Measurements from ENCODE around the gene ANKS1A. TPM values are rescaled to one million over a fixed set of nuclear protein-coding genes. Genes with fewer than 3 reads are reported as not detected.

The ANKS1A gene
- total and polyA plus RNA-seq, 2 of the 4 experiments (the other 2 are of a cell fraction): 7.2 to 7.5 TPM

DNA sequence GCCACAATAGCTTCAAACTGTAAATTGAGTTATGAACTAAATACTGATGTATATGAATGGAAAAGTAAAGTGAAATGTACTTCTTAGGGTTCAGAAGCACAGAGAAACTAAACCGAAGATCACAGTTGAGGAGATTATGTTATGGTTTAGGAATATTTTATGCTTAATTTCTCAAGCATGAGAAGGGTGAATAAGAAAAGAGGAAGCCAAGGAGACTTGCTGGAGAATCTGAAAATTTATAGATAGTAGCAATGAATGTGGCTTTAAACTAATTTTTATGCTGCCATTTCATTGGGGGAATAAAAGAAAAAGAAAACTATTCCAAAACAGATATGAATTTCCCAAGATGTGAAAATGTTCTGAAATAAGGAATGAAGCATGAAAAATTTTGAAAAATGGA, 5.6 kb downstream of the ANKS1A start:
- Histone ChIP-seq H3K27ac (ENCODE audit: insufficient read depth, low read length) (no peak overlapping the region), H2BK20ac (ENCODE audit: low read depth, low read length) (no peak overlapping the region), H3K4me1 (ENCODE audit: control insufficient read depth, insufficient read depth, low read length) (no peaks in the 10 kb centered on the region), H4K91ac (ENCODE audit: insufficient read depth, low read depth, low read length) (no peak overlapping the region), H2AFZ (replicated peaks; ENCODE audit: low read length, poor library complexity) (no peak overlapping the region), H2BK15ac (ENCODE audit: low read depth, low read length) (no peak overlapping the region), H2BK120ac (ENCODE audit: low read depth, low read length) (no peak overlapping the region), H3K9ac (ENCODE audit: low read depth, low read length) (no peak overlapping the region), H4K5ac (ENCODE audit: low read depth, low read length) (no peak overlapping the region), H2BK5ac (ENCODE audit: low read depth, low read length, poor library complexity, severe bottlenecking) (no peak overlapping the region), H4K8ac (ENCODE audit: low read depth in 2 of 2, low read length in 2 of 2) (no peak overlapping the region), H2AK5ac (ENCODE audit: low read depth, low read length) (no peak overlapping the region), H3K18ac (ENCODE audit: low read depth, low read length) (no peak overlapping the region), H4K20me1 (ENCODE audit: insufficient read depth, low read length) (peaks cover 7% of the 10 kb centered on the region; the same call in 1 of the 2 replicates), H3K4ac (ENCODE audit: low read depth, low read length) (no peak overlapping the region), H3K27me3 (ENCODE audit: control insufficient read depth, insufficient read depth, low read length) (no peaks in the 10 kb centered on the region), H2AK9ac (replicated peaks; ENCODE audit: low read depth, low read length, poor library complexity) (no peak overlapping the region), H3K36me3 (ENCODE audit: control insufficient read depth, insufficient read depth, low read length) (no peaks in the 10 kb centered on the region), H3K23ac (ENCODE audit: low read depth, low read length) (no peak overlapping the region), H3K4me3 (ENCODE audit: insufficient read depth, low read depth, low read length) (no peak overlapping the region), H3K4me2 (ENCODE audit: low read depth, low read length) (no peak overlapping the region), H3K9me3 (ENCODE audit: control insufficient read depth, insufficient read depth, low read length) (no peaks in the 10 kb centered on the region), H3K9me1 (ENCODE audit: insufficient read depth, low read length) (no peaks in the 10 kb centered on the region), H3K14ac (replicated peaks; ENCODE audit: low read depth, low read length) (no peak overlapping the region), H3K56ac (ENCODE audit: extremely low read depth, insufficient read depth, low read length) (no peak overlapping the region), H3K79me1 (ENCODE audit: low read depth in 1 of 2, low read length in 2 of 2) (peaks cover 17 to 25% of the 10 kb centered on the region in 2 experiments)
- DNase-seq (no peak), ATAC-seq (ENCODE audit: low read depth) (no peak)
- TF ChIP-seq CHD1 (IDR thresholded peaks at IDR 0.05; ENCODE audit: low read depth, low read length) (no peak), RFX5 (IDR thresholded peaks at IDR 0.05; ENCODE audit: low read depth, low read length) (no peak), FOS (IDR thresholded peaks at IDR 0.05; ENCODE audit: low read depth, low read length) (no peak), RAD21 (IDR thresholded peaks at IDR 0.05; ENCODE audit: low read length) (no peak), MAZ (IDR thresholded peaks at IDR 0.05; ENCODE audit: borderline replicate concordance, low read depth, low read length) (no peak), ELK1 (IDR thresholded peaks at IDR 0.05; ENCODE audit: borderline replicate concordance, low read depth, low read length) (no peak), MAFK (IDR thresholded peaks at IDR 0.05; ENCODE audit: low read depth, low read length) (no peak), SMC3 (IDR thresholded peaks at IDR 0.05; ENCODE audit: low read depth, low read length) (no peak), MXI1 (IDR thresholded peaks at IDR 0.05; ENCODE audit: borderline replicate concordance, low read depth, low read length) (no peak), CEBPB (IDR thresholded peaks at IDR 0.05; ENCODE audit: low read depth, low read length) (no peak), USF2 (IDR thresholded peaks at IDR 0.05; ENCODE audit: low read depth, low read length) (no peak), RCOR1 (IDR thresholded peaks at IDR 0.05; ENCODE audit: insufficient replicate concordance, low read length) (no peak), BHLHE40 (IDR thresholded peaks at IDR 0.05; ENCODE audit: low read depth, low read length) (no peak)
- TF ChIP-seq, protein P1, sequence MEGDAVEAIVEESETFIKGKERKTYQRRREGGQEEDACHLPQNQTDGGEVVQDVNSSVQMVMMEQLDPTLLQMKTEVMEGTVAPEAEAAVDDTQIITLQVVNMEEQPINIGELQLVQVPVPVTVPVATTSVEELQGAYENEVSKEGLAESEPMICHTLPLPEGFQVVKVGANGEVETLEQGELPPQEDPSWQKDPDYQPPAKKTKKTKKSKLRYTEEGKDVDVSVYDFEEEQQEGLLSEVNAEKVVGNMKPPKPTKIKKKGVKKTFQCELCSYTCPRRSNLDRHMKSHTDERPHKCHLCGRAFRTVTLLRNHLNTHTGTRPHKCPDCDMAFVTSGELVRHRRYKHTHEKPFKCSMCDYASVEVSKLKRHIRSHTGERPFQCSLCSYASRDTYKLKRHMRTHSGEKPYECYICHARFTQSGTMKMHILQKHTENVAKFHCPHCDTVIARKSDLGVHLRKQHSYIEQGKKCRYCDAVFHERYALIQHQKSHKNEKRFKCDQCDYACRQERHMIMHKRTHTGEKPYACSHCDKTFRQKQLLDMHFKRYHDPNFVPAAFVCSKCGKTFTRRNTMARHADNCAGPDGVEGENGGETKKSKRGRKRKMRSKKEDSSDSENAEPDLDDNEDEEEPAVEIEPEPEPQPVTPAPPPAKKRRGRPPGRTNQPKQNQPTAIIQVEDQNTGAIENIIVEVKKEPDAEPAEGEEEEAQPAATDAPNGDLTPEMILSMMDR (conservative IDR thresholded peaks at IDR 0.05; ENCODE audit: low read depth, low read length): no peak
- dilution Hi-C loops (cut with HindIII; ENCODE audit: low sequenced_read_pairs, unreplicated experiment) (no loop called here), intact Hi-C loops (cut with micrococcal nuclease) (no loop called here), in situ Hi-C loops (cut with MboI; ENCODE audit: low sequenced_read_pairs) (no loop called here)
- BruUV-seq (replicated peaks): no TSS peak
- ChIA-PET CTCF (interaction anchor here (0.6 kb wide), 1 partner anchor 27 kb away, joined by 4 read pairs; no protein-coding TSS in a partner anchor), POLR2A (ENCODE audit: unreplicated experiment) (no interaction called here)
- 80% methylated on average over 1 of the region's 1 CpG; no CpG with 5 or more reads in 1 of the 2 experiments for whole genome bisulfite sequencing, 2 experiments (ENCODE audit: extremely low coverage in 2 of 2, insufficient read length in 1 of 2)

Measured in IMR-90 (cell line).